Endothelial cell of umbilical vein (primary cell): Measurements from ENCODE around the gene PPP1R16B. TPM values are rescaled to one million over a fixed set of nuclear protein-coding genes. Genes with fewer than 3 reads are reported as not detected.

Experiments used
- BruUV-seq: library from RNA; stranded (reverse); fragments of 400-500 nt; replicated peaks from 2 replicates; lab custom pipeline; 2021; lab: Mats Ljungman, UMichigan
- CTCF ChIA-PET: fragments of 300-600, 350-600 bp; sonication (Branson Sonifier 250); formaldehyde crosslinking; loops from one replicate; lab custom pipeline; 2021; ENCODE audit warnings: antibody characterized with exemption, inconsistent platforms; lab: Charles Lee
- POLR2A ChIA-PET: fragments of 300-600, 350-600 bp; sonication (Branson Sonifier 250); formaldehyde crosslinking; loops from one replicate; lab custom pipeline; 2021; ENCODE audit warnings: antibody characterized with exemption, inconsistent platforms; lab: Charles Lee
- DNase-seq: peaks from one replicate; pipeline ENCODE4 v3.0.0-alpha.2; 2011; ENCODE audit warnings: low read depth, low spot score
- FAIRE-seq: peaks from 2 replicates; lab custom pipeline; 2011; peaks lifted over from hg19 to GRCh38; lab: Jason Lieb, UNC
- H2AFZ ChIP-seq: 2 replicates; pipeline ENCODE4 v1.6.0; 2012; ENCODE audit warnings: low read depth, low read length, control low read depth, inconsistent platforms
- H3K27ac ChIP-seq: 2 replicates; pipeline ENCODE4 v1.5.1; 2011; ENCODE audit warnings: low read depth, mild to moderate bottlenecking, control low read depth, low read length, moderate library complexity; ENCODE audit not compliant: insufficient read depth
- H3K27me3 ChIP-seq, 2 experiments: 2 replicates each; pipeline versions ENCODE4 v1.6.0 to v1.6.1; 2011; ENCODE audit warnings: low read length in 2 of 2, mixed read lengths in 1 of 2; ENCODE audit not compliant: control insufficient read depth in 2 of 2, insufficient read depth in 2 of 2
- H3K36me3 ChIP-seq, 2 experiments: 2 replicates in 1 of 2; 3 replicates in 1 of 2; pipeline ENCODE4 v1.5.1; 2011; ENCODE audit warnings: low read length in 2 of 2, mild to moderate bottlenecking in 1 of 2, moderate library complexity in 1 of 2; ENCODE audit not compliant: control insufficient read depth in 2 of 2, insufficient read depth in 2 of 2; ENCODE audit errors: extremely low read depth in 1 of 2
- H3K4me1 ChIP-seq: 3 replicates; pipeline ENCODE4 v1.5.1; 2011; ENCODE audit warnings: mild to moderate bottlenecking, low read length; ENCODE audit not compliant: control insufficient read depth, insufficient read depth; ENCODE audit errors: extremely low read depth
- H3K4me2 ChIP-seq: 2 replicates; pipeline ENCODE4 v1.6.1; 2011; ENCODE audit warnings: low read length, control low read depth, mixed read lengths; ENCODE audit not compliant: insufficient read depth
- H3K4me3 ChIP-seq, 3 experiments: fragments of 200-600 bp in 1 of 3; sonication (generic), shearing (Covaris generic) in 1 of 3; replicated peaks in 1 of 3; 2 replicates each; pipeline ENCODE4 v1.5.1; 2011 to 2016; ENCODE audit warnings: control low read depth in 3 of 3, low read length in 3 of 3, mild to moderate bottlenecking in 2 of 3, inconsistent platforms in 1 of 3, low read depth in 1 of 3, moderate library complexity in 1 of 3; ENCODE audit not compliant: insufficient read depth in 1 of 3
- H3K79me2 ChIP-seq: 2 replicates; pipeline ENCODE4 v1.6.0; 2012; ENCODE audit warnings: low read length, inconsistent platforms; ENCODE audit not compliant: control insufficient read depth, insufficient read depth
- H3K9ac ChIP-seq: replicated peaks from 2 replicates; pipeline ENCODE3; 2011; ENCODE audit warnings: low read length, control low read depth; ENCODE audit not compliant: insufficient read depth; ENCODE audit errors: extremely low read depth
- H3K9me1 ChIP-seq: replicated peaks from 3 replicates; pipeline ENCODE4 v1.6.0; 2011; ENCODE audit warnings: mild to moderate bottlenecking, low read length; ENCODE audit not compliant: control insufficient read depth, insufficient read depth; ENCODE audit errors: extremely low read depth
- H3K9me3 ChIP-seq: replicated peaks from 2 replicates; pipeline ENCODE4 v1.5.1; 2012; ENCODE audit warnings: low read length, inconsistent platforms; ENCODE audit not compliant: control insufficient read depth, insufficient read depth
- H4K20me1 ChIP-seq: replicated peaks from 2 replicates; pipeline ENCODE3; 2011; ENCODE audit warnings: mild to moderate bottlenecking, low read length; ENCODE audit not compliant: control insufficient read depth, insufficient read depth; ENCODE audit errors: extremely low read depth
- CTCF ChIP-seq, 2 donors: IDR thresholded peaks; 1 replicate in 1 of 2; 2 replicates in 1 of 2; pipeline ENCODE4 v1.5.1; 2011; ENCODE audit warnings: low read length in 2 of 2, mild to moderate bottlenecking in 2 of 2, moderate library complexity in 2 of 2, control low read depth in 1 of 2, inconsistent platforms in 1 of 2, low read depth in 1 of 2; ENCODE audit not compliant: insufficient read depth in 1 of 2; ENCODE audit errors: extremely low read depth in 1 of 2
- EZH2 ChIP-seq: IDR thresholded peaks from 2 replicates; pipeline ENCODE4 v1.6.1; 2012; ENCODE audit warnings: borderline replicate concordance, low read depth, mild to moderate bottlenecking, moderate library complexity, low read length, inconsistent platforms; ENCODE audit not compliant: severe bottlenecking
- FOS ChIP-seq: IDR thresholded peaks from 2 replicates; pipeline ENCODE4 v1.6.1; 2011; ENCODE audit warnings: mild to moderate bottlenecking, low read length, moderate library complexity, borderline replicate concordance; ENCODE audit not compliant: insufficient read depth
- GATA2 ChIP-seq: IDR thresholded peaks from 2 replicates; pipeline ENCODE4 v1.7.0; 2011; ENCODE audit warnings: low read depth, mild to moderate bottlenecking, moderate library complexity, mixed read lengths, low read length; ENCODE audit not compliant: insufficient read length, insufficient read depth
- JUN ChIP-seq: IDR thresholded peaks from 2 replicates; pipeline ENCODE4 v1.6.1; 2011; ENCODE audit warnings: borderline replicate concordance, low read depth; ENCODE audit not compliant: insufficient read length, insufficient read depth
- MAX ChIP-seq: IDR thresholded peaks from 2 replicates; pipeline ENCODE4 v1.6.1; 2011; ENCODE audit not compliant: insufficient read depth, insufficient read length
- MYC ChIP-seq: IDR thresholded peaks from one replicate; pipeline ENCODE4 v1.6.1; 2011; ENCODE audit warnings: mild to moderate bottlenecking, low read depth, low read length
- POLR2A ChIP-seq: IDR thresholded peaks from 2 replicates; pipeline ENCODE4 v1.6.1; 2012; ENCODE audit warnings: low read depth, mild to moderate bottlenecking, control low read depth, low read length
- POLR2AphosphoS5 ChIP-seq: IDR thresholded peaks from 2 replicates; pipeline ENCODE4 v1.6.1; 2012; ENCODE audit warnings: low read depth, mild to moderate bottlenecking, control low read depth, low read length, moderate library complexity; ENCODE audit not compliant: insufficient read depth
- dilution Hi-C: fragments of 300-500 bp; cut with MboI; formaldehyde crosslinking; loops from one replicate; pipeline ENCODE4 v1.15.0; 2019; ENCODE audit warnings: low sequenced_read_pairs; ENCODE audit not compliant: extremely low pct_ligation_motif_present
- intact Hi-C: fragments of 100-400 bp; cut with micrococcal nuclease; formaldehyde crosslinking; loops from one replicate; pipeline ENCODE4 v1.10.0; 2022
- polyA plus RNA-seq, 4 experiments: library from polyadenylated mRNA; depleted of rRNA in 3 of 4; stranded (reverse) in 3 of 4; unstranded in 1 of 4; fragments of >200 nt; gene quantifications; 2 replicates each; pipeline versions ENCODE4 v1.2.1 to v1.2.3, GENCODE V29; 2011 to 2012; ENCODE audit warnings: missing spikeins in 1 of 4
- total RNA-seq: library from RNA; stranded (reverse); gene quantifications from 2 replicates; pipeline ENCODE4 v1.2.3, GENCODE V29; 2021

The PPP1R16B gene
- total and polyA plus RNA-seq, 2 donors (not counting 3 experiments of a cell fraction or from before 2014, with no cell fraction given) = 34.7 to 68.1 TPM

GRCh38 chr20:38815446-38815845 is 9.9 kb downstream of the PPP1R16B start:
- POLR2A ChIA-PET = no interaction called here

More at GRCh38 chr20:38815446-38815845, 9.9 kb downstream of the PPP1R16B start:
- TF ChIP-seq POLR2A (no peak), GATA2 (no peak), FOS (no peak), CTCF (IDR thresholded peaks at IDR 0.05; ENCODE audit: extremely low read depth in 1 of 2, insufficient read depth in 1 of 2, low read depth in 1 of 2, low read length in 2 of 2) (no peak), MYC (no peak), POLR2AphosphoS5 (no peak), JUN (no peak), MAX (no peak), EZH2 (no peak)
- no peak overlapping the region for H3K4me3 ChIP-seq
- CTCF ChIA-PET = no interaction called here
- no TSS peak for BruUV-seq
- H3K9me1 ChIP-seq = no peaks in the 10 kb centered on the region
- FAIRE-seq (no peak), DNase-seq (no peak)
- intact Hi-C loops = no loop called here
- H3K27ac ChIP-seq = no peak overlapping the region
- no peak overlapping the region for H3K9ac ChIP-seq
- H3K4me1 ChIP-seq = peaks cover 30% of the 10 kb centered on the region
- H2AFZ ChIP-seq = no peak overlapping the region
- H4K20me1 ChIP-seq = peaks cover 7% of the 10 kb centered on the region
- H3K27me3 ChIP-seq = no peaks in the 10 kb centered on the region
- H3K4me2 ChIP-seq = no peak overlapping the region
- H3K9me3 ChIP-seq = no peaks in the 10 kb centered on the region
- H3K36me3 ChIP-seq = peaks cover 0 to 8% of the 10 kb centered on the region in 2 experiments
- no peaks in the 10 kb centered on the region for H3K79me2 ChIP-seq
- dilution Hi-C loops = no loop called here
